Esophagus squamous epithelium (tissue), 4 donors: ENCODE results near the gene OPCML.

Source experiments
- CTCF ChIP-seq, 6 experiments: fragments of 450-650 bp in 4 of 6; fragments of 200-600 bp in 2 of 6; sonication (generic) in 2 of 6; IDR thresholded peaks; one replicate each; pipeline ENCODE4 v1.5.1; 2016 to 2019; ENCODE audit warnings: antibody characterized with exemption in 6 of 6, mild to moderate bottlenecking in 4 of 6, moderate library complexity in 4 of 6
- POLR2A ChIP-seq, 4 donors: fragments of 450-650 bp; IDR thresholded peaks; one replicate each; pipeline ENCODE4 v1.6.1; 2017; ENCODE audit warnings: antibody characterized with exemption in 4 of 4, mild to moderate bottlenecking in 4 of 4, moderate library complexity in 3 of 4

GRCh38 chr11:133239575-133239974, 292.7 kb downstream of the OPCML start:
- TF ChIP-seq CTCF (IDR thresholded peaks at IDR 0.05): no peak
- no peak for TF ChIP-seq POLR2A (IDR thresholded peaks at IDR 0.05)
